Measurements from ENCODE around the gene GMDS.

- TF ChIP-seq CTCF (IDR thresholded peaks at IDR 0.05; ENCODE audit: low read length) (no peak), EZH2phosphoT487 (IDR thresholded peaks at IDR 0.05; ENCODE audit: low read length) (no peak)
These were observed 644.0 kb downstream of the GMDS start for GRCh38 chr6:1601158-1602048.
